DND-41 (cell line): ENCODE data around the gene C3AR1.

Experiments
- CTCF ChIP-seq: IDR thresholded peaks from 2 replicates; pipeline ENCODE4 v1.5.1; 2012; ENCODE audit warnings: borderline replicate concordance, low read length, moderate library complexity, mild to moderate bottlenecking; ENCODE audit not compliant: poor library complexity, severe bottlenecking; ENCODE audit errors: extremely low read depth
- EZH2 ChIP-seq: IDR thresholded peaks from 3 replicates; pipeline ENCODE4 v1.6.1; 2012; ENCODE audit warnings: borderline replicate concordance, low read depth, mild to moderate bottlenecking, moderate library complexity, low read length, inconsistent platforms; ENCODE audit not compliant: severe bottlenecking

DNA sequence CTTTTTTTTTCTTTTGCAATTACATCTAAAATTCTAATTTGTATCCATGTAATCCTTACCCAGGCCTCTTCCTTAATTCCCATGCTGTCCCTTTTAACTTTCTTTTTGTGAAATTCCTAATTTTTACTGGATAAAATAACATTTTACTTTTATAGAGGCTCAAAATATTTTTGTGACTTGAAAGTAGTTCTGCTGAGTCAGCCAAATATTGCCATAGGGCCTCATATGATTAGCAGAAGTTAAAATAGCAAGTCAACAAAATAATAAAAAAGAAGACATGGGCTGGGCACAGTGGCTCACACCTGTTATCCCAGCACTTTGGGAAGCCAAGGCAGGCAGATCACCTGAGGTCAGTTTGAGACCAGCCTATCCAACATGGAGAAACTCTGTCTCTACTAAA is 2.0 kb downstream of the C3AR1 start:
- TF ChIP-seq CTCF (no peak), EZH2 (no peak)
